Mesodermal cell (in vitro differentiated cells): ENCODE data around the gene OPCML.

Source experiments
- H3K27ac ChIP-seq: 2 replicates; pipeline ENCODE4 v1.7.0; 2013; ENCODE audit warnings: mild to moderate bottlenecking, low read depth, low read length, moderate library complexity; ENCODE audit not compliant: severe bottlenecking
- H3K36me3 ChIP-seq: 2 replicates; pipeline ENCODE4 v1.7.1; 2013; ENCODE audit warnings: mild to moderate bottlenecking, low read length, moderate library complexity; ENCODE audit not compliant: control insufficient read depth, insufficient read depth
- H3K4me1 ChIP-seq: one replicate; pipeline ENCODE4 v1.7.1; 2013; ENCODE audit warnings: mild to moderate bottlenecking, low read length; ENCODE audit not compliant: insufficient read depth, control insufficient read depth, poor library complexity, severe bottlenecking
- H3K4me3 ChIP-seq: 2 replicates; pipeline ENCODE4 v1.7.0; 2013; ENCODE audit warnings: low read length, control low read depth, mild to moderate bottlenecking; ENCODE audit not compliant: insufficient read depth, poor library complexity, severe bottlenecking; ENCODE audit errors: extremely low read depth
- H3K9me3 ChIP-seq: 2 replicates; pipeline ENCODE4 v1.7.1; 2013; ENCODE audit warnings: mild to moderate bottlenecking, low read length, moderate library complexity; ENCODE audit not compliant: control insufficient read depth
- WGBS, 2 experiments: methylation state at CpG; one replicate each; pipeline ENCODE4 v1.1.5; 2013; ENCODE audit warnings: missing lambda C conversion rate in 2 of 2; ENCODE audit not compliant: insufficient coverage in 2 of 2; 5-methylcytosine and 5-hydroxymethylcytosine counted together

OPCML gene

DNA sequence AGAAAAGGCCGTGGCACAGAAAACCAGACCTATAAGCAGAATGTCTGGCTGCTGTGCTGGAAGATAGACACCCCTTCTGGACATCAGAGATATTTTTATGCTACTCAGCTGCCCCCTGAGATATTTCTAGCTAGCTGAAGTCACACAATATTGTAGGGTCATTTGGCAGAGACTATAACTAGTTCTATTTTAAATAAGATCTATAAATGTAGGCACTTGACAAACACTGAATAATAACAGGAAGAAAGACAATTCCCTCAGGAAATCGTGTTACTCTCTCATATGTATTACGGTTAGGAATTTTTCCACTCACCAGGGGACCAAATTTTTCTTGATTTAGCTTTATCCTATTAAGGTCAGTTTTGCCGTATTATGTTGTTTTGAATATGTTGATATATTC lies 845.4 kb downstream of the OPCML start:
- 93% methylated on average over 3 of the region's 4 CpGs; no CpG with 5 or more reads in 1 of the 2 experiments for WGBS, 2 experiments
- no peak overlapping the region for H3K4me3 ChIP-seq
- H3K27ac ChIP-seq = no peak overlapping the region
- H3K4me1 ChIP-seq = peaks cover 3% of the 10 kb centered on the region
- no peaks in the 10 kb centered on the region for H3K36me3 ChIP-seq
- no peaks in the 10 kb centered on the region for H3K9me3 ChIP-seq

DNA sequence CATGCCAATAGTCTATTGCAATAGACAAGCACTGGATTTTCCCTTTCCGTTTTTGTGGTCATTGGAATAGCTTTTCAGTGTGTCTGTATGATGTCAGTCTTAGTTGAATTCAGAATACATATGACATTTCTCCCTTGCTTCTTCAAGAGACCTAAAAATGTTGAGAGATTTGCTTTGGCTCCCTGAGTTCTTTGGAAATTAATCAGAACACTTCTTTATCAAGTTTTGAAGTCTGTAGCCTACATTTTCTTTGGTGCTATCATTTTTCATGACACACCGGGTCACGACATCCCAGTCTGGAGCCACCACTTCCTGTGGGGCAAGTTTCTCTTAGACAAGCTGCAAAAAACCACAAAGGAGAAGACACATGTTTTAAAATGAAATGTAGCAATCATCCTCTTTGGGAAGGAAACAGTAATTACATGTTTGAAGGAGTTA lies 847.1 kb downstream of the OPCML start:
- no peak overlapping the region for H3K4me3 ChIP-seq
- H3K9me3 ChIP-seq = no peaks in the 10 kb centered on the region
- H3K27ac ChIP-seq = no peak overlapping the region
- 58 to 86% methylated on average over 2 of the region's 3 CpGs for WGBS, 2 experiments
- peaks cover 3% of the 10 kb centered on the region for H3K4me1 ChIP-seq
- no peaks in the 10 kb centered on the region for H3K36me3 ChIP-seq

DNA sequence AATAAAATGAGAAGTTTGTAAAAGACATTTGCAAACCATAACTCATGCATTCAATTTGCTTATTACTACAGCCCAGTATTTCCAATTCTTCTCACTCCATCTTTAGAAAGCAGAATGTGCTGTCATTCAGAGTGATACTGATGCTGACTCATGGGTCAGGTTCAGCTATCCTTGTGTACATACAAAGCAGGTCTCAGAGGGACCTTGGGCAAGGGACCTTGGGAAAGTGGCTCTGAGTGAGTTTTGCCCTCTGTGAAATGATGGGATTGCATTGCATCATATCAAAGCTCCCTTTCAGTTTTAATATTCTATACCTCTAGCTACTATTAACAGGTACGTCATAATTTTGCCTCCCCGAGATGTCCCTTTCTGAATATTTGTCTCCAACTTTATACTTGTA lies 848.7 kb downstream of the OPCML start:
- Histone ChIP-seq H3K4me1 (peaks cover 3% of the 10 kb centered on the region), H3K36me3 (no peaks in the 10 kb centered on the region), H3K4me3 (no peak overlapping the region), H3K27ac (no peak overlapping the region), H3K9me3 (no peaks in the 10 kb centered on the region)
- WGBS, 2 experiments = 90% methylated on average over 2 of the region's 2 CpGs; no CpG with 5 or more reads in 1 of the 2 experiments

DNA sequence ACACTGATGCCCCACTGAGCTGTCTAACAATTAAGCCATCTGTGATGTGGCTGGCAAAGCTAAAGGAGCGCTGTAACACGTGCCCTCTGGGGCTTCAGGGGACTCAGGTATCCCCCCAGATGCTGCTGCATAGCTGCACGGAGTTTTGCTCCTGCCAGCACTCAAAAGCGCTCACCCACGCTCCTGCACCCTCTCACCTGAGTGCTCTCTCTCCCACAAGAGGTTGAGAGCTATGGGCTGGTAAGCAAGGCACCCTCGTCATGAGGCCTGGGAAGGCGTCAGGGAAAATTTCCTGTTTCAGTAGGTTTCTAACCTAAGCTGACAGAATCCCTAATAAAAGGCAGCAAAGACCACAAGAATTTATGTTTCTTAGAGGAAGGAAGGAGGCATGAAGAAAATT lies 850.3 kb downstream of the OPCML start:
- no CpG with 5 or more reads among the region's 7 CpGs for WGBS, 2 experiments
- no peaks in the 10 kb centered on the region for H3K9me3 ChIP-seq
- peaks cover 3% of the 10 kb centered on the region for H3K4me1 ChIP-seq
- H3K36me3 ChIP-seq = no peaks in the 10 kb centered on the region
- H3K27ac ChIP-seq = no peak overlapping the region
- no peak overlapping the region for H3K4me3 ChIP-seq

DNA sequence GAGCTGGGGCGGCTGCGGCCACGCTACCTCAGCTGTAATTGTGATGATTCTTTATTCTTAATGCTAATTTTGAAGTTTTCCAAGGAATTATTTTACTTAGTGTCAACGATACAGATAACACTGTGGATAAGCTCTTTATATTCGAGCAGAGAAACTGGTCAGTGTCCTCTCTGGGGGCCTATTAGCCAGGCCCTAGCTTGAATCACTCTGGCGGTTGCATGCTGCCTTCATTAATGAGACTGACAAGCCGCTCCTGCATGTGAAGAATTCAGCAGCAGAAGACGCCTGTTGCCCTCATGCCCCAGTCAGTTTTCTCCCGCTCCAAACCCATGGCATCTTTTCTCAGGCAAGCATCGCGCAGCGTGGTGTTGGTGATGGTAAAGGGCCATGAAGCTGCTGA lies 851.7 kb downstream of the OPCML start:
- 88 to 91% methylated on average over 4 to 9 of the region's 12 CpGs for WGBS, 2 experiments
- Histone ChIP-seq H3K4me1 (peaks cover 3% of the 10 kb centered on the region), H3K27ac (no peak overlapping the region), H3K9me3 (no peaks in the 10 kb centered on the region), H3K4me3 (no peak overlapping the region), H3K36me3 (no peaks in the 10 kb centered on the region)

DNA sequence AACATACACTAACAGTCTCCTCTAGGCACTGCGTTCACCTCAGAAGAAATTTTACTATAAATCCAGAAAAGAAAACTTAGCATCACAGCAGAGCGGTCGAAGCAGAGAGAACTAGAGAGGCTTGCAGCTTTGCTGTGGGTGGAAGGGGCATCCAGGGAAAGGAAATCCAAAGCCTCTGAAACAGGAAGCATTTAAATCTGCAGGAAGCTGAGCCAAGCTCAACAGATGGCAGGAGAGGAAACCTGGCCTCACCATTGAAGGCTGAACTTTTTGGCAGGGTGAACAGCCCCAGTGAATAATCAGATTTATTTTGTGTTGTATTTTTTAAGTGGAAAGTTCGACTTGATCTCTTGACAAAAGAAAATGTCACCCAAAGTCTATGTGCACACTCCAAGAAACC lies 858.1 kb downstream of the OPCML start:
- Histone ChIP-seq H3K27ac (no peak overlapping the region), H3K9me3 (no peaks in the 10 kb centered on the region), H3K4me1 (no peaks in the 10 kb centered on the region), H3K4me3 (no peak overlapping the region), H3K36me3 (no peaks in the 10 kb centered on the region)
- 87% methylated on average over 3 of the region's 4 CpGs; no CpG with 5 or more reads in 1 of the 2 experiments for WGBS, 2 experiments

DNA sequence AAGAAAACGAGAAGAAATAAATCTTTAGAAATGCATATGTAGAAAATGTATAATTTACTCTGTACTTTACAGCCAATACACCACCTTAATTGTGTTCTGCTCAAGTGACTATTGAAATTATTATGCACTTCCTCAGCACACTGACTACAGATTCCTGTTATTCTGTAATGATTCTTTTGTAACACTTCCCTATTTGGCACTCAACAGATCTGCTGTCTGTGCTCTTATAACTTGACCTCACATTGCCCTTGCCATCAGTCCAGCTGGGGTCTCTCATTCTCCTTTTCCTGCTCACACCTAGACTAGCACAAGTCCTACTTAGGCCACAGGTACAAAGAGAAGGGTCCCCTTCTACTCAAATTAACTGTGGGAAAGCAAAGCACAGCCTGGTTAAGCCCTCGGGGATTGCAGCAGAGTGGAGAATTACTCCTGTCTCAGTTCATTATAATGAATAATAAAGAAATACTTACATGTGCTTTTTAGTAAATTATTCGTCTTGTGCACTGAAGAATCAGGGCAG lies 860.4 kb downstream of the OPCML start:
- Histone ChIP-seq H3K36me3 (no peaks in the 10 kb centered on the region), H3K4me3 (no peak overlapping the region), H3K9me3 (no peaks in the 10 kb centered on the region), H3K27ac (no peak overlapping the region), H3K4me1 (no peaks in the 10 kb centered on the region)
- WGBS, 2 experiments = no CpG with 5 or more reads among the region's 3 CpGs

DNA sequence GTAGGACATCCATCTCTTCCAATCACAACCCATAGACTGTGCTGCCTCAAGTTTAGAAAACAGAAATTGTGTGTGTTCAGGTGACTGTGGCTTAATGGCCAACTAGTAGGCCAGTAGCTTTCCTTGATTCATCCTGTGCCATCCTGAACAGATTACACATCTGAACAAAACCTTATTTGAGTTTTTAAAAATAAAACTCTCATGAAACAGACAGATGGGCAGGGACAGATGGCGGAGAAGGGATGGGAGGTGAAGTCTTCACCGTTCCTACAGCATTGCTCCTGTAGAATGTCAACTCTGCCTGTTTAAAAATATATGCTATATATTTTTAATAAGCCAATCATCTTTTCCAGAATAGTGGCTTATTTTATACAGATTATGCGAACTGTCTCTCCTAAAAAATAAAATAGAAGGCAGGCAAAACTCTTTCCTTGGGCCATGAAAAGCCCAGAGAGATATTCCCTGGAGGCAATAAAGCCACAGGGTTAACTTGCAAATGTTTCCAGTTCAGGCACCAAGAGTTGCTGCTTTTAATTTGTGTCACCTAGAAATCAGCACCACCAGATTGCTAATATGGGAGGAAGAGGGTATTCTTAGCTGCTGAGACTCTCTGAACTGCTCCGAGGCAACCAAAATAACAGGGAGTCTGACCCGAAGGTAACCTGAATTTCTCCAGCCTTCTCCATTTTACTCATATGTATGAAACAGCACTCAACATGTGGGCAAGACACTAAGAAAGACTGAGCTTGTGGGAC lies 861.2 kb downstream of the OPCML start:
- Histone ChIP-seq H3K27ac (no peak overlapping the region), H3K4me3 (no peak overlapping the region), H3K4me1 (no peaks in the 10 kb centered on the region), H3K9me3 (no peaks in the 10 kb centered on the region), H3K36me3 (no peaks in the 10 kb centered on the region)
- WGBS, 2 experiments = 100% methylated on average over 1 of the region's 5 CpGs; no CpG with 5 or more reads in 1 of the 2 experiments

DNA sequence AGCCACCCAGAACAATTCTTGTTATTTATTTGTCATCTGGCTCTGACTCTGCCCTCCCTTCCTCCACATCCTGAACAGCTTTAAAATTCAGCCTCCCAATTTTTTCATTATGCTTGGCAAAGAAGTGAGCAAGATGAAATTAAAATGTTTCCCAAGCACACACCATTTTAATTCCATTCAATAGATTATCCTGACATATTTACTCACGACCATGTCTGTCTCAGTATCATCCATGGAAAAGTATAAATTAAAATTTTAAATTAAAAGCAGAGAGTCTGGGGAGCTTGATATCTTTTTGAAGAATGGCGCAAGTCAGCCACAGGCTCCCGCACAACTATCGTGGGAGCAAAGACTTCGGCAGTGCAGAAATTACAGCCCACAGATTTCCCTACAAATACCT lies 862.4 kb downstream of the OPCML start:
- no peaks in the 10 kb centered on the region for H3K36me3 ChIP-seq
- H3K27ac ChIP-seq = no peak overlapping the region
- 80% methylated on average over 3 of the region's 5 CpGs; no CpG with 5 or more reads in 1 of the 2 experiments for WGBS, 2 experiments
- no peak overlapping the region for H3K4me3 ChIP-seq
- H3K4me1 ChIP-seq = no peaks in the 10 kb centered on the region
- no peaks in the 10 kb centered on the region for H3K9me3 ChIP-seq

DNA sequence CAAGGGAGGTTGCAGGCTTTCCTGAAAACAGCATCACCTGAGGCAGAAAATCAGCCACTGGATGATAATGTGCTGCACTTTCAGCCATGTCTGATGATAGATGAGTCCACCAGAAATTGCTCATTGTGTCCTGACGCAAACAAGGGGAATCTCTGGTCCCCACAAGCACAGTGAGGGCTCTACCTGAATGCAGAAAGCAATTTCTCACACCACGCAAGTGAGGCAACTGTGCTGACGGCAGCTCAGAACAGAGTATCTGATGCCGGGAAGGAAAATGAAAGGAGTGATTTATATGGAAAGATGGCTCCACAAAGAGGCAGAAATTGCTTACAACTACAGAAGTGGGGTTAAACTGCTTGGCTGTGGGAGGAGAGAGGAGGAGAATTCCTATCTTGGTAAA lies 867.1 kb downstream of the OPCML start:
- Histone ChIP-seq H3K9me3 (no peaks in the 10 kb centered on the region), H3K27ac (no peak overlapping the region), H3K4me1 (no peaks in the 10 kb centered on the region), H3K36me3 (no peaks in the 10 kb centered on the region), H3K4me3 (no peak overlapping the region)
- 87 to 93% methylated on average over 3 to 4 of the region's 4 CpGs for WGBS, 2 experiments

DNA sequence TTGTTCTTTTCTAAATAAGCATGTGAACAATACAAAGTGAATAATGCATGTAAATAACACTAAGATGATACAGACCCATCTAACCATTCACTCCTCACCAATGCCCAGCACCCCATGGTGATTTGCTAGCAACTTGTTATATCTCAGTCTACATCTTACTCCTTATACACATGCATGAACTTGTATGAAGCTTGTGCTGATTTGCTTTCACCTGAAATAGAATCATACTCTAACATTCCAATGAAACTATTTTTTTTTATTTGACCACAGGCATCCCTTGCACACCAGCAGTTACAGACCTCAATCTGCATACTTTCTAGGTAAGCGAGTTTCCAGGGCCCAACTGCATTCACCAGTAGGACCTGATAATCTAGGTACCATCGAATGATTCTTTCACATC lies 873.6 kb downstream of the OPCML start:
- WGBS, 2 experiments = no CpG with 5 or more reads among the region's 2 CpGs
- Histone ChIP-seq H3K36me3 (no peaks in the 10 kb centered on the region), H3K27ac (no peak overlapping the region), H3K4me3 (no peak overlapping the region), H3K4me1 (no peaks in the 10 kb centered on the region), H3K9me3 (no peaks in the 10 kb centered on the region)
